ENCODE data around the gene MICAL3. TPM values are rescaled to one million over a fixed set of nuclear protein-coding genes. Genes with fewer than 3 reads are reported as not detected.

MICAL3 gene
- polyA plus RNA-seq, 3 donors, result 24.6 to 46.6 (median 46.0) TPM

DNA sequence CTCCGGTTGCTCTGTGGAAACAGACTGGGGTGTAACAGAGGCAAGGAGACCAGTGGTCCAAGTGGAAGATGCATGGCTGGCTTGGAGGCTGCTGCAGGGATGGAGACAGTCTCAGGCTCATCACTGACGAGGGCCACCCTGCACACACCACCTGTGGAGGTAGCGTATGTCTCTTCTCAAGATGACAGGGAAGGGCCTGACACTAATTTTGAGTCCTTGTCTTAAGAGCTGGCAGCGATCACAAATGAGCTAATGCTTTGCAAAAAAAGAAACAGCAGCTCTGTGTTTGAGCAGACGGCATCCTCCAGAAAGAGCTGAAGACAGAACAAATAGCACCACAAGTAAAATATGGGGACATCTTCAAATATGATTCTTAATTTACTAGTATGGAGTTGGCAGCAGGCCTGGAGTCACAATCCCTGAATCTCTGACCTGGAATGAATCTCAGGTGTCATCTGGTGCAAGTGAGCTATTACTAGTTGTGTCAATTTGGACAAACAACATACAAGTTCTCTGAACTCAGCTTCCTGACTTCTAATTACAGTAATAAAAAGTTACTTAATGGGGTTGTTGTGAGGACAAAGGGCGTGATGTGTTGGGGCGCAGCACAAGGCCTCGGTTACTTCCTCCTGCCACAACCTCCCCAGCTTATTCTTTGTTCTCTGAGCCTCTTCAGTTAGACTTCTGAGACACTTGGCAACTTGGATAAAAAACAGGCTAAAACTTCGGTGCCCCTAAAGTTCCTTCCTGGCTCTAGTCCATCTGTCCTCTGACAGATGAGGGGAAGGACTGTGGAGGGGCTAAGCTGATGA, 154.9 kb downstream of the MICAL3 start:
- no peak for DNase-seq

DNA sequence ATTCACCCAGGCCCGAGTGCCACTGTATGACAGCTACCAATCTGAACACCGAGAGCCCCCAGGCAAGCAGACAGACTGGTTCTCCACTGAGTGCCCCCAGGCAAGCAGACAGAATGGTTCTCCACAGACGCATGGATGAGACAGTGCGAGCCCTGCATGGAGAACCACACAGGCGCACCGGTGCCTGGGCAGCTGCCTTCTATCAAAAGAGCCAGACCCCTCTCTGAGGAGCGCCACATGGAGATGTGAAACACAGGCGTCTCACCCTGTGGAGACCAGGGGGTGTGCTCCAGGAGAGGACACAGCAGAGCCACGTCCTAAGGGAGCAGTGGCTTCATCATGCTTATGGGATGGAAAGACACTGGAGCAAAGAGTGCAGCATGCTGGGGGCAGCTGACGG, 155.6 kb downstream of the MICAL3 start:
- no peak for DNase-seq

DNA sequence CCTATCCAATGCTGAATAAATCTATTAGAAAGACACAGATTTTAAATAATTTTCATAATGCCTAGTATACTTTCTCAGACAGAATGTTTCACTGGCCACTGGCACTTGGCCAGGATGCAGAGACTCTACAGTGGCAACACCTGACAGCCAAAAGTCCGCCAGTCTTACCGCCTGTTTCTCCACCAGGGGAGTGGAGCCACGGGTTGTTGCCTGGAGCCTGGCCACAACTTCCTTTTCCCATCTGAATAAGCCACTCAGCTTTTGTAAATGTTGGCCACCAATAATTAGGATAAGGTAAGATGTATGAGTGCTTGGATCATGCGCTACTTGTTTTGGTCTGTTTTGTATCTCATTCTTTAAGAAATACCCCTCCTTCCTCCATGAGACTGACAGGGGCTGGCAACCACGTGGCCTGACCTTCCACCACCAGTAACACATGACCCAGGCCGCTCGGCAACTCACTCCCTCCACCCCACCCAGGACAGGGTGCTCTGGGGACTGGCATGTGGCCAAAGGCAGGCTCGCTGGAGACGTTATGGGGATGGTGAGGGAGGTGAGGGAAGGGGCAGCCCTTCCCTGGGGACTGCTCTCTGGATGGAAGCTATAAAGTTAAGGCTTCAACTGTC, 157.1 kb downstream of the MICAL3 start:
- no peak for DNase-seq

DNA sequence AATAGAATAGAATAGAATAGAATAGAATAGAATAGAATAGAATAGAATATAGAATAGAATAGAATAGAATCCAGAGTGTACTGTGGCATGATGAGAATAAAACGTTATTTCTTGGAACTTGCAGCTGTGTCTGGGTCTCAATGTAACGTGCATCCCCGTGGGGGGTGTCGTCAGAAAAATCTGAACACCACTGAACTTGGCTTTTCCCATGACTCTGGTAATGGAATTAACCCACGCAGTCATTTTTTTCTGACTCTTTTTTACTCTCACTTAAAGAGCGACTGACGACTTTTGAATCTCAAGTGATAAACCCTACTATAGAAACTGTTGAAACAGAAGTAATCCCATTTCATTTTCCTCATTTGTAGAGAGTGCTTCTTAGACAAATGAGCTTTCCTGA, 157.7 kb downstream of the MICAL3 start:
- no peak for DNase-seq

DNA sequence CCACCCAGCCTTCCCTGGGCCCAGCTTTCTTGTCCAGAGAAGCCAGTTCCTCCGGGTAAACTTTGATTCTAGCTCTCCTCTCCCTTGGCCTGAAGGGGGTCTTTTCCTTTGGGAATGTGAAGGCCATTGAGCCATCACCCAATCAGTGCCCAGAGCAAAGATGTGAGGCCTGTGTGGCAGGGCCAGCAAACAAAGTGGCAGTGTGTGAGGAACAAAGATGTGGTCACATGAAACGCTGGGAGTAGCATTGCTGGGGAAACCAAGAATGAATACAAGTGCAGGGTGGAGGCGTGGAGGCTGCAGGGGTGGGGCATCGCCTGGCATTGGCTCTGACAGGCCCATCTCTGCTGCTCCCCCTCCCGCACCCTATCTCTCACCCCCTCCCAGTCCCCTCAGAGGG, 158.2 kb downstream of the MICAL3 start:
- no peak for DNase-seq

DNA sequence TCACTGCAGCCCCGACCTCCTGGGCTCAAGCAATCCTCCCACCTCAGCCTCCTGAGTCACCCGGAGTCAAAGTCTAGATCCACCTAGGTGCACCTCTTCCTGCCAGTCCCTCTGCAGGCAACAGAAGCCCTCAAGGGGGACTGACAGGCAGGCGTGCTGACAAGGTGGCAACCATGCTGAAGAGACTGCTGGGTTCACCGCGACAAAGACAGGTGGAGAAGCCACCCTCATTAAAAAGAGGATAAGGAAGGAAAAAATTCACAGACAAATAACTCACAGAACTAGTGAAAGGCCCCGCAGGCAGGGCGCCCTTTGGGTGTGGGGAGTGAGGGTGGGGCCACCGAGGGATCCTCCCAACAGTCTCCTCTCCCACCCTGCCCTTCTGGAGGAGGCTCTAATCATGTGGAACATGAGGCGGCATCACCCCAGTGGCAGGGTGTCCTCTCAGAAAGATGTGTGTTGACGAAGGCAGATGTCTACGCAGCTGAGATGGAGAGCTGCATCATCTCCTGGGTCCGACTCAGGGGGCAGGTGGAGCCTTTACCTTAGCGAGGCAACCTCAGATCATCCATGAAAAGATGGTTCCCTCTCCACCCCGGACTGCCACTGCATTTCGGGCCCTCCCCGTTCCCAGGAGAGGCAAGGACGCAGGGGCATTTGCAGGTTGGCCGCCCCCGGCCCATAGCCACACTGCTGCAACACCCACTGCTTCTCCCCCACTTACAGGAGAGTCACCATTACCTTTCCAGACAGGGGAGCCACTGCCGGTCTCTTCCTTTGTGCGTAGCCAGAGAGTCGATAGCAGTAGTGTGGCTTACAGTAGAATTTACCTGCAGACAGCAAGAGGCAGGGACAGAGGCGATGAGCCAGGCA, 158.9 kb downstream of the MICAL3 start:
- no peak for DNase-seq

DNA sequence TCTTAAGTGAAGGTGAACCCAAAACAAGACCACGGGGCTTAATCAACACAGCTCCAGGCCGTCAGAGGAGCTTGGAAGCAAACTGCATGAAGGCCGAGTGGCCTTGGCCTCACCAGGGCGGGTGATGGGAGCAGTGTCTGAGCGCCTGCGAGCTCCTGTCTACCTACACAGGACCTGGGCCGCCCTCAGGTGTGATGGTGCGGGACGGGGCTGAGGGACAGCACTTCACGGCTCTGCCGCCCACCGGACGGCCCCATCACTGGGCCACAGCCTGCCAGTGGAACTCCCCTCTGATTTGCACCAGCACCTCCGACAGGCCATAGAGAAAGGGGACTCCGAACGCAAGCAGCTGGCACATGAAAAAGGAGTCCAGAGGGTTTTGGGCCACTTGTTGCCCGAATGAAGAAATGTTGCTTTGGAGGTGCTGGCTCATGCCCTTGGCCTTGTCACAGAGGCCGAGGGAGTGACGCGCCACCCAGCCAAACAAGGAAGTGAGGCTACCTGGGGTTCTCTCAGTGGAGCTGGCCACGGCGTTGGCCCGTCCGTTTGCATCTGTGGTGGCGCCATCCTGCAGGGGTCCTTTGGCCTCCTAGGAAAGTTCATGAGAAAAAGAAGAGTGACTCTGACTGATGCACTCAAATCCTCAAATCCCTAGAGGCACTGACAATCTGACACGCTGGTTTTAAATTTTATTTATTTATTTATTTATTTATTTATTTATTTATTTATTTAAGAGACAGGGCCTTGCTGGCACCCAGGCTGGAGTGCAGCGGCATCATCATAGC, 159.8 kb downstream of the MICAL3 start:
- no peak for DNase-seq

DNA sequence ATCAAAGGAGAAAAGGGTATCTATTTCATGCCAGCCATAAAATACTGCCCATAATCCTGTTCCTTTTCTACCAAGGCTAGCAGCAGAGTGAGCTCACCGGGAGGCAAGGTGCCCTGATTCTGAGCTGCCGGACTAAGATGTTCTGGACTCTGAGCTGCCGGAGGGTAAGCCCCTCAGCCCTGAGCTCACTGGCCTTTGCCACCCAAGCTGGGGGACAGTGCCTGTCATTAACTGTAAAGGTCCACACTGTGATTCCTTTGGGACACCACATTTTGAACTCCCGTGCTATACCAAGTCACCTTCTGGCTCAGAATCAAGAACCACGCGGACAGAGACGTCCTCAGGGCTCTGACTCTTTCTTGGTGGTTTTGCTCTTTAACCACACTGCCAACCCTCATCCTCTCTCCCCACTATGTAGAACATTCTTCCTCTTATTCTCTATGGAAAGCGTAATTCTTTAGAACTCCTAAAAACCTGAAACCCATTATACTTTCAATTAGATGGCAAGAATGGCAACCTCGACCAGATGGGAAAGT, 161.6 kb downstream of the MICAL3 start:
- DNase-seq, result no peak

DNA sequence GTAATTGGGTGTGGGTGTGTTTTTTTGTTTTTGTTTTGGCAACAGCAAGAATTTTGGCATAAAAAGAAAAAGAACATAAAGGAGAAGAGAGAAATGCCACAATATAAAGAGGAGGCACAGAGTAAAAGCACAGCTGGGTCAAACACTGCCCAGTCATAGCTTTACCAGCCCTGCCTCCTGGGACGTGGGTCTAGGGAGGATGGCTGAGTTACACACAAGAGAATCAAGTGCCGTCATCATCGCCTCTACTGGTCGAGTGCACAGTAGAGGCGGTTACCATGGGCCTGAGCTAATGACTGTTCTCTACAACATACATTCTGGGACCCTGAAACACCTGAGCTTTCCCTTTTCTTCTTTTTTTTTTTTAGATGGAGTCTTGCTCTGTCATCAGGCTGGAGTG, 162.5 kb downstream of the MICAL3 start:
- no peak for DNase-seq

DNA sequence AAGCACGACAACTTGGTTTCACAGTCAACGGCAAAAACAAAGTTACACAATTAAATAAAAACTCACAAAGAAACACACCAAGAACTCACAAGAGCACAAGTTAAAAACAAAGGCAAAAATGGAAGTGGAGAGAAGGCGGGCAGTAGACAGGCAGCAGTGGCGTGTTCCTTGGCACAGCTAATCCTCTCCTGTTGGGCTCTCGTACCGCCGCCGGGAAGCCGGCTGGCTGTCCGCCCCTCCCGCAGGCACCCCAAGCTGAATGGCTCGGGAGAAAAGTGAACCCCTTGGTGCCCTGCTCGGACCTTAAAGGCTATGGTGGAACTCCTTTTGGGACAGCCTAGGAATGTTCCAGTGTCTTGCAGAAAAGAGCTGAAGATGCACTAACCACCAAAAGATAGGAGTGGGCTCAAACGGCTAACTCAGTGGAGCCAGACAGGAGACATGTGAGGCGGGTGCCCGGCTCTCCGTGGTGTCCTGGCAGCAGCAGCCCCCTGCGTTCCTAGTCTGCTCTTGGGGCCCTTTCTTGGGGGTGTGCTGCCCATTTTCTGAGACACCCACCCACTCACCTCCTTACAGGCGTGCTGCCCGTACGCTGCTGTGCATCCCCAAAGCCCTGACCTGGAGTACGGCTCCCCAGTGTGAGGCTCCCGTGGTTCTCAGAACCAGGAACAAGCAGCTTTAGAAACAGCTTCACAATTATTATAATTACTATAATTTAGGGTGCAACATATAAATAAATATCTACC, 164.0 kb downstream of the MICAL3 start:
- DNase-seq, result no peak

DNA sequence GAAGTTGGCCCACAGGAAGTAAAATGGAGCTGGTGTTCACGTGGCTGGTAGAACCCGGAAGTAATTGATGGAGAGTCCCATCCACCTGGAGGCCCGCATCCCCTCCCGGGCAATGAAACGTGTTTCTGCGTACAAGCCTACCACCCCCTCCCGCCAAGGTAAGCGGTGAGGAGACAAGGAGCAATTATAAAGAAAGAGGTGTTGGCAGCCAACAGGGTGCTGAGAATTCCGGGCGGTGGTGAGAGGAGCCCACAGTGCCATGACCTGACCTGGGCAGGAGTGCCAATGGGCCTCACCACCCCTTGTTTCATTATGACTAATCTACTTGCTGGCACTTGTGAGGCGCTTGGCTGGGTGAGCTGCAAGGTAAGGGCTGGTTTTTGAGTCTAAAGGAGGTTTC, 166.3 kb downstream of the MICAL3 start:
- DNase-seq, result no peak

DNA sequence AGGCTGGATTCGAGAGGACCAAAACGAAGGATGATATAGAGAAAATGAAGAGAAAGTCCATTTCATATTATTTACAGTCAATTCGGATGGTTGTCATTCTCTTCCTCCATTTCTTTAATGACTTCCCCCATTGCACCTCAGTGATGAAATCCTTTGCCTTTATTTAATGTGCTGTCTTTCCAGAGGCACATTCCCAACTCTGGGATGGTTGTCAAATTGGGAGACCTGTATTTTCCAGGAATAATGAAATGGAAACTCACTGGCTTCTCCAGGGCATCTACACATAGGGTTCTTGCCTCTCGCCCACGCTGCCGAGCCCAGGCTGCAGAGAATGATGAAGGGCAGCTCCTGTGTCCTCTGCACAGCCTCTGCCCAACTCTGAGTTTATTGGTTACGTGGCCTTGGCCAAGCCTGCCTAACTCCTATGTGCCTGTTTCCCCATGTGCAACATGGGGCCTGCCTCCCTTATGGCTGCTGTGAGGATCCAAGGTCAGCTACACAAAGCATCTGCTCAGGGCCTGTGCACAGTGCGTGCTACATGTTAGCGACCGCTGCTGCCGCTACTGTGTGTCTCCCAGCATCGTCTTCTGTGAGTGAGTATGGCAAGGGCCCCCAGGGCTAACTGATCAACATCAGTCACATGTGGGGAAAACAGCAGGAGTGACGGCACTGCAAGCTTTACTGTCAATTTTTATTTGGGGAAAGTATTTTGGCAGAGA, 168.6 kb downstream of the MICAL3 start:
- DNase-seq, result no peak

DNA sequence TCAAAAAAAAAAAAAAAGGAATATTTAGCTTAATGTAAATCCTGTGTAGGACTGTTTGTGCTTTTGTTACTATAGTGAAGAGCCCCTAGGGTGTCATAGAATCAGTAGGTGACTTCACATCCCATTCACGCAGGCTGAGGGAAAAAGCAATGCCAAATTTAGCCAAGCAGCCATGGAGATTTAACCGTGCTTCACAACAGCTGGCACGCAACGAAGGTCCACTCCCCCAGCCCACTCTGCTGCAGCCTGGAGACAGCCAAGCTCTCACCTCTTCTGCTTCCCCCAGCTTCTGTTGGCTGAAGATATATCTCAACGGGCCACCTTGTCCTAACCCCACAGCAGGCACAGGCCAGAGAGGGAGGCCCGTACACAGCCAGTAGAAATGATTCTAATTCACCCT, 171.3 kb downstream of the MICAL3 start:
- DNase-seq, result no peak

DNA sequence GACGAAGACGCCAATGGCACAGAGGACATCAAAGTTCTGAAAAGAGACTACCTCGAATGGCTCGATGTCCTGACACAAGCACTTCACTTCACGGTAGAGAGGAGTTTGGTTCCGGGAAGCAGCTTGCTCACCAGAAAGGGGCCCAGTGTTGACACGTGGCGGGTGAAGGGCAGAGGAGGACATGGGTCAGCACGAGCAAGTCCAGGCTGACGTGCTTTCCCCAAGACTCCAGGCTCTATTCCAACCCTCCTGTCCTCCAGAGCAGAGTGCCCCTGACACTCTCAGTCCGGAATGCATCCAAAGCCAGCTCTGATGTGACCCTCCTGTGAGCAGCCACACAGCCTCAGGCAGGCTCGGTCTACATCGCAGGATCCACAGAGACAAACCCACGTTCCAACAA, 172.6 kb downstream of the MICAL3 start:
- no peak for DNase-seq

DNA sequence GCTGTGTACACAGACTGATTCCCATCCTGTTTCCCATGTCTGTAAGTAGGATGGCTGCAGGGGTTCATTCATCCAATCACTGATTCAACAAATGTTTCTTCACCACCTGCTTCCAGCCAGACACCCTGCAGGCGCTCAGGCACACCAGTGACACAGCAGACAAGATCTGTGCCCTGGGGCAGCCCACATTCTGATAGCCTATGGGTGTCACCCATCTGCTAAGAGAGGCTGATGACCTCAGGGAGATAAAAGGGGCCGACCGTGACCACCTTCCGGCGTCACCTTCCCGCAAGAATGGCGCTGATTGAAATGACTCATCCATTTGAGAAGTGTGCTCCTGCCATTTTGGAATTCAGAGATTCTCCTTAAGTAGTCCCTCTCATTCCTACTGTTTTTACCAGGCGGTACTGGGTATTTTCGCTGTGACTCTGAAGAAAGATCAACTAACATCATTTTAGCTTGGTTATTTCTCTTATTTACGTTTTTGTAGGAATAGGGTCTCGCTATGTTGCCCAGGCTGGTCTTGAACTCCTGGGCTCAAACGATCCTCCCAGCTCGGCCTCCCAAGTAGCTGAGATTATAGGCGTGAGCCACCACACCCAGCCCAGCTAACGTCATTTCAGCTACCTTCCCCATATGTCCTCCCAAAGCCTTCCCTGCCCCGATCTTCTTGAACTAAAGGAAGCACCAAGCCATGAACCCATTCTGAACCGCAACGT, 176.8 kb downstream of the MICAL3 start:
- DNase-seq, result no peak

DNA sequence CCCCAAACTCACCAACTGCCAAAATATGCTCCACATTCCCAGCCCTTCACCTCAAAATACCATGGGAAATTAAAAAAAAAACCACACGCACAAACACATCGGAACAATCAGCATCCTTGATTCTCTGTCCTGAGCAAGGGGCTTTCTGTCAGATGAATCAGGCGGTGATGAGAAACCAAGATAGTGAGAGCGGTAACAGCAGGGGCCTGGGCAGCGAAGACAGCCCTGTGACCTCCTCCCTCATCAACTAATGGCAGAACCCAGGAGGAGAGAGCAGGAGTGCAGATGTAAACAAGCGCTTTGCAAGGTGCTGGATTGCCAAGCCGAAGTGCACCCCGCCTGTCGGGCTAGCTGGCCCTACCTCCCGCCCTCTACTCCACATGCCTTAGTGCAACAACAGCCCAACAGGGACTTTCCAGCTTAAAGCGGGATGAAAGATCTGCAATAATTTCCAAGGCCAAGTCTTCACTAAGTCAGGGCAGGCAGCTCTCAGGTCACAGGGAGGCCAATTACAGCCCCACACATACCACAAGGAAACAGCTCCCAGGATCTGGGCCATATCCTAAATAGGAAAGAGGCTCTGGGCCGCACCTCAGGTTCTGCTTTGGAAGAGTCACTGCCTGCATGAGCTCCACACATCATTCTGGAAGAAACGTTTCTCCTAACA, 177.9 kb downstream of the MICAL3 start:
- DNase-seq, result no peak

DNA sequence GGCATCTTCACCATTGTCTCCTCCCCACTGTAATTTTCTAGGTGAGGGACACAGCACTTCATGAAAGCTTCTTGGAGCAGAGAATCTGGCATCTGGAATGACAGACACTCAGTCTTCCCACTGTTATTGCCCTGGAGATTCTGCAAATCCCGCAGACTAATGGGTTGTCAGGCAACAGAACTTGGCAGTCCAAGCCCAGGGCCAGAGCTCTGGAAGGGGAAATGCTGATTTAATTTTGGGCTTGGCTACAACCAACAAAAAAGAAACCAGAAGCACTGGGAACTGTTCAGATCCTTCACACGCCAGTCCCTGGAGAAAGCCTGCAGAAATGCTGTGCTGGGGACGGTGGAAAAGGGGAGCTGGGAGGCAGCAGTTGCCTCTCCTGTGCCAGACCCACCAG, 178.6 kb downstream of the MICAL3 start:
- DNase-seq, result no peak

DNA sequence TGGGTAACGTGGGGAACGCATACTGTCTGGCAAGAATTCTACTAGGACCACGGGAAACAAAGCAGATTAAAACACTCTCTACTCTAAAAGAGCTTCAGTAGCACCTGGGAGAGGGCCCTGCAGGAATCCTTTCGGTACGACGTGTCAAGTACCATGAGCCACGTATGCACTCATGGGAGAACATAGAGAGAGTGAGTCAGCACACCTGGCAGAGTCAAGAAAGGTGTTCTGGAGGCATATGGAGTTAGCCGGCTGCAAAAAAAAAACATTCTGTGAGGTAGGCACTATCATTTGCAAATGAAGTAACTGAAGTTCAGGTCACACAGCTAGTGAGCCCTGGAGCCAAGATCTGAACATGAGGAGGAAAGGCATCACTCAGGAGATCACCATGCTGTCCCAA, 179.0 kb downstream of the MICAL3 start:
- no peak for DNase-seq

DNA sequence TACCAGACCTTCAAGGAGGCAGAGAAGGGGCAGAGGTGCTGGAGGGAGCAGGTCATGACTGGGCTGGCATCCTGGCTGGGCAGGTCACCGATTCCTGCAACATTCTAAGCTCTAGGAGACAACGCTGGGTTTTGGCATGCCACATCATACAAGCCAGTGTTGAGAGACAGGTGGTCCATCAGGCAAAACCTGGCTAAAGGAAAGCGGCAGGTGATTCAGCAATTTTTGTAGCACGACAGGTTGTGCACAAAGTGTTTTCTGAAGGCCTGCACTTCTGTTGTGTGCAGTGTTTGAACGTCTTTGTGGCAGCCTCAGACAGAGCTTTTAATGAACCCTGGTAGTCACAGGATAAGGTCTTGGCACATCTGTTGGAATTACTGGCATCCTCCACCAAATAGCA, 180.2 kb downstream of the MICAL3 start:
- no peak for DNase-seq
